Measurements from ENCODE around the gene SLC15A5. TPM values are rescaled to one million over a fixed set of nuclear protein-coding genes. Genes with fewer than 3 reads are reported as not detected.

The SLC15A5 gene
- total RNA-seq, 1 donor = not detected

DNA sequence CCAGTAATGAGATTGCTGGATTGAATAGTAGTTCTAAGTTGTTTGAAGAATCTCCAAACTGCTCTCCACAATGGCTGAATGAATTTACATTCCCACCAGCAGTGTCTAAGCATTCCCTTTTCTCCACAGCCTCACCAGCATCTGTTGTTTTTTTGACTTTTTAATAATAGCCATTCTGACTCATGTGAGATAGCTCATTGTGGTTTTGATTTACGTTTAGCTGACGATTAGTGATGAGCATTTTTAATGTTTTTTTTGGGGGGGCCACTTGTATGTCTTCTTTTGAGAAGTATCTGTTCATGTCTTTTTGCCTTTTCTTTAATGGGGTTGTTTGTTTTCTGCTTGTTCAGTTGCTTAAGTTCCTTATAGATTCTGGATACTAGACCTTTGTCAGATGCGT lies 8.1 kb upstream of the SLC15A5 start:
- Histone ChIP-seq H3K27me3 (ENCODE audit: insufficient read depth, low read length) (no peaks in the 10 kb centered on the region), H3K4me1 (ENCODE audit: insufficient read depth, low read length) (no peaks in the 10 kb centered on the region), H3K4me3 (ENCODE audit: low read length) (no peak overlapping the region), H3K9me3 (ENCODE audit: low read depth, low read length) (no peaks in the 10 kb centered on the region)

DNA sequence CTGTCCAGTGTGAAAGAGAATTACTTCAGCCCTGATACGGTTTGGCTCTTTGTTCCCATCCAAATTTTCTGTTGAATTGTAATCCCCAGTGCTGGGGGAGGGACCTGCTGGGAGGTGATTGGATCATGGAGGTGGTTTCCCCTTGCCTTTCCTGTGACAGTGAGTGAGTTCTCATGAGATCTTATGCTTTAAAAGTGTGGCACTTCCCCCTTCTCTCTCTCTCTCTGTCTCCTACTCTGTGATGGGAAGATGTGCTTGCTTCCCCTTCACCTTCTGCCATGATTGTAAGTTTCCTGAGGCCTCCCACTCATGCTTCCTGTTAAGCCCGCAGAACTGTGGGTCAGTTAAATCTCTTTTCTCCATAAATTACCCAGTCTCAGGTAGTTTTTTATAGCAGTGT lies 5.5 kb upstream of the SLC15A5 start:
- no peaks in the 10 kb centered on the region for H3K9me3 ChIP-seq (ENCODE audit: low read depth, low read length)
- H3K4me3 ChIP-seq (ENCODE audit: low read length) = no peak overlapping the region
- H3K4me1 ChIP-seq (ENCODE audit: insufficient read depth, low read length) = no peaks in the 10 kb centered on the region
- H3K27me3 ChIP-seq (ENCODE audit: insufficient read depth, low read length) = no peaks in the 10 kb centered on the region

DNA sequence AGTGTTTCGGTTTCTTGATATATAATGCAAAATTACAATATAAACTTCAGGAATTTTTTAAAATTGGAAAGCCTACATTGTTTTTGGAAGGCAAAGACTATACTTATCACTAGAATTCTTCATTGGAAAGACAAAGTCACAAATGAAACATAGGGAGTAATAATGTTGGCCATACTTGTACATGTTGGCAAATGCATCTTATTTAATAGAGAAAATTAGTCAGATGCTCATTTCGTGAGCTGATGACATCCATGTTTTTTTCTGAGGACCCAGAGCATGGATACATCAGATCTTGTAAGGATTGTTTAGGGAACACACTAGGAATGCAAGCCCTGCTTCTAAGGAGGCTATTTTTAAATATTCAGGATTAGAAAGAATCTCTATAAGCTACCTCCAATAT lies 4.6 kb upstream of the SLC15A5 start:
- H3K9me3 ChIP-seq (ENCODE audit: low read depth, low read length) = no peaks in the 10 kb centered on the region
- H3K4me3 ChIP-seq (ENCODE audit: low read length) = no peak overlapping the region
- H3K4me1 ChIP-seq (ENCODE audit: insufficient read depth, low read length) = no peaks in the 10 kb centered on the region
- H3K27me3 ChIP-seq (ENCODE audit: insufficient read depth, low read length) = no peaks in the 10 kb centered on the region

DNA sequence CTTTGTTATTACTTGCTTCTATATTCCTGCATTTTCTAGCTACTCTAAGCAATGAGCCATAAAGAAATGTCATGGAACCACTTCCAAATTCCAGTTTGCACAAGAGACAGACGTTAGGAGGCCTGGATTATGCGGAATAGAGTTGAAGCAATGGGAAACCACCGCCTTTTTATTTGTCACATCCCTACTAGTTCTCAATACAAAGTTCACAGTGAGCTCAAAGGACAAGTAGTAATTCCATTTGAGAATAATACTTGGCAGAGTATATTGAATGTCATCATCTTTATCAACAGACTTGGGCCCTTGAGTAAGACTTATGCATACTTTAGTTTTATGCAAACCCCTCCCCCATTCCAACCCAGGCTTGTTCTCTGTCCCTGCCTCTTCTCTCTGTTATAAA lies 3.7 kb upstream of the SLC15A5 start:
- Histone ChIP-seq H3K27me3 (ENCODE audit: insufficient read depth, low read length) (no peaks in the 10 kb centered on the region), H3K9me3 (ENCODE audit: low read depth, low read length) (no peaks in the 10 kb centered on the region), H3K4me3 (ENCODE audit: low read length) (no peak overlapping the region), H3K4me1 (ENCODE audit: insufficient read depth, low read length) (no peaks in the 10 kb centered on the region)

DNA sequence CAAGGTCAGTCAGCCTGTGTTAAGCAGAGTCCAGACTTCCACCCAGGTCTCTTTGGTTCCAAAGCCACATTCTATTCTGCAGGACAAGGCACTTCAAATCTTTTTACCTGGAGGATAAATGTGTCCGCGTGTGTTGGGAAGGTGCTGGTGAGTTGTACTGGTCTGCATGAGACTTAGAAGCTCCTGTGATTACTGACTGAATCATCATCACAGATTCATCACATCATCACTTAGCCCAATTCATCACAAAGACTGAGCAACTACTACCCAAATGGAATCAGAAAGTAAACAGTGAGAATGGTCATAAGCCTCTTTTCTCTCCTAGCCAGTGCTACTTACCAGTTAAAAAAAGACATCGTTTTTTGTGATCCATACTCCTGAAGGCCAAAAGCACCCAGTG lies 5.3 kb downstream of the SLC15A5 start:
- Histone ChIP-seq H3K4me3 (ENCODE audit: low read length) (no peak overlapping the region), H3K27me3 (ENCODE audit: insufficient read depth, low read length) (no peaks in the 10 kb centered on the region), H3K9me3 (ENCODE audit: low read depth, low read length) (no peaks in the 10 kb centered on the region), H3K4me1 (ENCODE audit: insufficient read depth, low read length) (no peaks in the 10 kb centered on the region)

DNA sequence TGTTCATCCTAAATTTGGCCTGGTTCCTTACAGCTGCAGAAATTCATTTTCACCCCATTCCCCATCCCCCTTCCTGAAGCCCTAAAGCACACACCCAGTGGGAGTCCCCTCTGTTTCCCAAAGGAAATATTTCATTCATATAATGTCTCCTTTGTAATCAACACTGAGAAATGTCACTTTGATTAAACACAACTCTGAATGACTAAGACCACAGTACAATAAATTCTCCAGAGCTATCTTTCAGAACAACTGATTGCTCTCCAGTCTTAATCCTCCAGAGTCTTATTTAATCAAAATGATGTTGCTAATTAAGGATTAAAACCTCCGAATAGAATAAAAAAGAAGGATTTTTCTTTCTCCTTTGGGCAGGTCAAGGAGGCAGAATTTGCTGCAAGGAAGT lies 6.4 kb downstream of the SLC15A5 start:
- Histone ChIP-seq H3K4me1 (ENCODE audit: insufficient read depth, low read length) (no peaks in the 10 kb centered on the region), H3K9me3 (ENCODE audit: low read depth, low read length) (no peaks in the 10 kb centered on the region), H3K4me3 (ENCODE audit: low read length) (no peak overlapping the region)

DNA sequence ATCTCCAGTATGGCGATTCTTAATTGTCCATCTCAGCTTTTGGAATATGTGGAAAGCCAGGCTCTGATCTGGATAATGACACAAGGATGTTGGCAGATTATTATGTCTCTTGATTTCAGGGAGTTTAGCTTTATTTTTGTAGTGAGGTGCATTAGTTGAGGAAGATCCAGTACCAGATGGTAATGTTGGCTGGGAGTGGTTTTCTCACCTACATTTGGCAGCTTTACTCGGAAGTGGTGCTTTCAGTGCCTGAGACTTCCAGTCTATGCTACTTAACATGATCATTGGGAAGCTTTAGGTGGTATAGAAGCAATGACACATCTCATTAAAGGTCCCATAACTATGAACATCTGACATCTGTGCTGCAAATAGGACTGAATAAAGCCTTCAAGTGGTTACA lies 7.5 kb downstream of the SLC15A5 start:
- Histone ChIP-seq H3K4me3 (ENCODE audit: low read length) (no peak overlapping the region), H3K9me3 (ENCODE audit: low read depth, low read length) (no peaks in the 10 kb centered on the region), H3K27me3 (ENCODE audit: insufficient read depth, low read length) (no peaks in the 10 kb centered on the region), H3K4me1 (ENCODE audit: insufficient read depth, low read length) (no peaks in the 10 kb centered on the region)

More for the DNA sequence above, 6.4 kb downstream of the SLC15A5 start:
- H3K27me3 ChIP-seq (ENCODE audit: insufficient read depth, low read length) = no peaks in the 10 kb centered on the region

DNA sequence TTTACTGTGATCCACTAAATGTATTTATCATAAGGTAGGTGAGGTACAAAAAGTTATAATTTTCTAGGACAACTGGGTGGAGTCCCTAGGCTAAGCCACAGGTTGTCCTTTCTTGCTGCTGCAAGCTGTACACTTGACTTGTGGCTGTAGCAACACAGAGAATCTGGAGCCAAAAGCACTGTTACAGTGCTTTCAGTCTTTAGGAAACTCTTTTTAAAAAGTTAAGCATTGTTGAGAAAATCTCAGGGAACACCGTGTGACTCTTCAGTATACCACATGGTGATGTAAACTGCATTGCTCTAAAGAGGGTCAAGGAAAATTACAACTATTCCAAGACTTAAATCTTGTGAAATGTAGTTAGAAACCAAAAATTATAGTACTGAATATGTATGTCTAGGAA lies 11.4 kb downstream of the SLC15A5 start:
- no peaks in the 10 kb centered on the region for H3K9me3 ChIP-seq (ENCODE audit: low read depth, low read length)
- H3K4me1 ChIP-seq (ENCODE audit: insufficient read depth, low read length) = no peaks in the 10 kb centered on the region
- no peaks in the 10 kb centered on the region for H3K27me3 ChIP-seq (ENCODE audit: insufficient read depth, low read length)

DNA sequence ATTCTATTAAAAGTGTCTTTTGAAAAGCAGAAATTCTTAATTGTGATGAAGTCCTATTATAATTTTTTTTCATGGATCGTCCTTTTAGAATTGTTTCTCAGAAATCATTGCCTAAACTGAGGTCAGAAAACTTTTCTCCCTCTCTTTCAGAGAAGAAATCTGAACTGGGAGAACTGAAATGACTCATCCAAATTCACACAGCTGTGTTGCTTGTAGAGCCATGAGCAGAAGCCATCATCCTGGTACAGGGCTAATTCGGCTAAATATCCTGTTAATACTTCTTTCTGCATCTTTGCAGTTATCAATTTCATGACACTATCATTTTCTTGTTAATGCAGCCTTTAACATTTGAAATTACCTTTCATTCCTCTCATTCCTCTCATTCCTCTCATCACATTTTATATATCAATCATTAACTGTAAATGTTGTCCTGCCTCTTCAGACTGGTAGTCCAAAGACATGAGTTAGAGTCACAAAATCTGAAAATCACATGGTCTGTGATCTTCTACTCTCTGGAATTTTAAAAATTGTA lies 15.5 kb downstream of the SLC15A5 start:
- H3K4me1 ChIP-seq (ENCODE audit: insufficient read depth, low read length) = no peaks in the 10 kb centered on the region
- H3K4me3 ChIP-seq (ENCODE audit: low read length) = no peak overlapping the region
- no peaks in the 10 kb centered on the region for H3K27me3 ChIP-seq (ENCODE audit: insufficient read depth, low read length)
- no peaks in the 10 kb centered on the region for H3K9me3 ChIP-seq (ENCODE audit: low read depth, low read length)

More for the DNA sequence above, 11.4 kb downstream of the SLC15A5 start:
- no peak overlapping the region for H3K4me3 ChIP-seq (ENCODE audit: low read length)

DNA sequence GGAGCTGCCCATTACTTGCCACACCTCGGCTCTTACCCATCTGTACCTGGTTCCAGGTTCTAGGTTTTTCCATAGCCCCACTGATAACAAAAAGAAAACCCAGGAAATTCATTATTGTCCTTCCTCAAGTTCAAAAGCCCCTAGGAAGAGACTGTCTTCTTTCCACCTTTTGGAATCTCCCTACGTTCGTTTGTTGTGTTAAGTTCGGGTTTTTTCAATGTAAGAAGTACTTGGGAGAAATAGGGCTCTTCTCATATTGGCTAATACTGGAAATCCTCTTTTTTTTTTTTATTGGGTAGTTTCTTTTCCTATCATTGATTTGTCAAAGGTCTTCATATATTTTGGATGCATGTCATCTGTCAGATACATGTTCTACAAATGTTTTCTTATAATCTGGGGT lies 17.3 kb downstream of the SLC15A5 start:
- Histone ChIP-seq H3K9me3 (ENCODE audit: low read depth, low read length) (no peaks in the 10 kb centered on the region), H3K4me1 (ENCODE audit: insufficient read depth, low read length) (no peaks in the 10 kb centered on the region), H3K4me3 (ENCODE audit: low read length) (no peak overlapping the region), H3K27me3 (ENCODE audit: insufficient read depth, low read length) (no peaks in the 10 kb centered on the region)

DNA sequence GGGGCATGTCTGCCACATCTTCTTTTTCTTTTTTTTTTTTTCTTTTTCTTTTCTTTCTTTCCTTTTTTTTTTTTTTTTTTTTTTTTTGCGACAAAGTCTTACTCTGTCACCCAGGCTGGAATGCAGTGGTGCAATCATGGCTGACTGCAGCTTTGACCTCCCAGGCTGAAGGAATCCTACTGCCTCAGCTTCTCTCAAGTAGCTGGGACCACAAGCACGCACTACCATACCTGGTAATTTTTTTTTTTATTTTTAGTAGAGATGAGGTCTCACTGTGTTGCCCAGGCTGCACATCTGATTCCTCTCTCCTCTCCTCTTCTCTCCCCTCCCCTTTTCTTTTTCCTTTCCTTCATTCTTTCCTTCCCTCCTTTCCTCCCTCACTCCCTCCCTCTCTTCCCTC lies 18.5 kb downstream of the SLC15A5 start:
- Histone ChIP-seq H3K27me3 (ENCODE audit: insufficient read depth, low read length) (no peaks in the 10 kb centered on the region), H3K4me1 (ENCODE audit: insufficient read depth, low read length) (no peaks in the 10 kb centered on the region), H3K4me3 (ENCODE audit: low read length) (no peak overlapping the region)

DNA sequence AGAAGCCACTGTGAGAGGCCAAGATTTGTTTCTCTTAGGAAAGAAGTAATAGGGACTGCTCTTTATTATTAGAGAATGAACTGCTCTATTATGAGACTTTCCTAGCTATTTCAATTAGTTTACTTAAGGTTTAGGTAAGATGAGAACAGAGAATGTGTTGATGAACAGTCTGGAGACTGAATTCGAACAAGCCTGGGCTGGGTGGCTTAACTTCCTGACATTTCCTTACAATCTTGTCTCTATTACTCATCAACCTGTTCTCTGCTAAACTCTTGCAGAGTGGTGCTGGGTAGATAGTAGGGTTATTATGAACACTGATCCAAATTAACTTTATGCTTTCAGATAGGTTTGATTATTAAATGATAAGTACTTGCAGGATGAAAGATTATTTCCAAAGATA lies 31.2 kb downstream of the SLC15A5 start:
- no peaks in the 10 kb centered on the region for H3K9me3 ChIP-seq (ENCODE audit: low read depth, low read length)
- no peak overlapping the region for H3K4me3 ChIP-seq (ENCODE audit: low read length)
- no peaks in the 10 kb centered on the region for H3K27me3 ChIP-seq (ENCODE audit: insufficient read depth, low read length)
- H3K4me1 ChIP-seq (ENCODE audit: insufficient read depth, low read length) = no peaks in the 10 kb centered on the region

More for the DNA sequence above, 18.5 kb downstream of the SLC15A5 start:
- no peaks in the 10 kb centered on the region for H3K9me3 ChIP-seq (ENCODE audit: low read depth, low read length)

DNA sequence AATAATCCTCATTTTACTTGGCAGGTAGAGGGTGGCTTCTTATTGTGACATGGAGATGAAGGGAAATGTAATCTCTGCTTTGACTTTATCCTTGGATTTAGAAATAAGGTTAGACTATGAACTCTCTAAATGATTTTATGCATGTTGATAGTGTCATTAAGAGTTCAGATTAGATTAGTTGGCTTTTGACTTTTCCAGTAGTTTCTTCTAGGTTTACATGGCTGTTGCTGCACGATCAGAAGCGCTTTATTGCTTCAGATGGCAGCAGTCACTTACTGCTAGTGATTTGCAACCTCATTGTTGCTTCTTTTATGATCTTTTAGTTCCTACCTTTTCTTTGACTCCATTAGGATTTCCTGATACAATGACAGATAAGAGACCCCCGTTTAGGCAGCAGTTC lies 32.3 kb downstream of the SLC15A5 start:
- H3K27me3 ChIP-seq (ENCODE audit: insufficient read depth, low read length) = no peaks in the 10 kb centered on the region
- no peak overlapping the region for H3K4me3 ChIP-seq (ENCODE audit: low read length)

DNA sequence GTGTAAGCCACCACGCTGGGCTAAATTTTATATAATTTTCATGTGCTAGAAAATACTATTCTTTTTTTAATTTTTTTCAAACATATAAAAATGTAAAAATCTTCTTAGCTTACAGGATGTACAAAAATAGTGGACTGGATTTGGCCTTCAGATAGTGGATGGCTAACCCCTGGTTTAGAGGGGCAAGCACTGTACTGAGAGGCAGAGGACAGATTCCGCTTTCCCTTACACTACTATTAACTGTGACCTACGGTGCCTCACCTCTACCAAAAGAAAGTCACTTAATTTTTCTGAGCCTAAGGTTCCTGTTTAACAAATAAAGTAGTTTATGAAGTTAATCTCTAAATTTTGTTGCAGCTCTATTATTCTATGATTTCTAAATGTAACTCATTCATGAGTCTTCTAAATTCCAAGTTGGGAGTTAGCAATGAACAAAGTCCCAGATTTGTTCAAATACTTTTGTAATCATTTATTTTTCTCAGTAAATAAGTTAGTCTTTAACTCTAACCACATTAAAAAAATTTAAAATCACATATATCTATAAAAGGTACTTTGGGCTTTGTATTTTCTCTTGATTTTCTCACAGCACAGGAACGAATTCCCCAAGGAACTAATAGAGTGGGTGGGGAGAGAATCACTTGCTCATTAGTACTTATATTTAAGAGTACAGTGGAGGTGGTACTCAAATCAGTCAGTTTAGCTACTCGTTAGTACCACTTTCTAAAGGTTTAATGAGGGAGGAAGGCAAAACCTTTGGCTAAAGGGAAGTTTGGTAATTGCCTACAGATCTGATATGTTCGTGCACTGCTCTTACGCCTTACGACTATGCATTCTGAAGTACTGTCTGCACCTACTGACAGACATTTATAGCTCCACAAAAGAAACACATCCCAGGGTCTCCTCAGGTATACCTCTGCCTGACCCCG lies 33.7 kb downstream of the SLC15A5 start:
- Histone ChIP-seq H3K4me1 (ENCODE audit: insufficient read depth, low read length) (no peaks in the 10 kb centered on the region), H3K4me3 (ENCODE audit: low read length) (no peak overlapping the region), H3K9me3 (ENCODE audit: low read depth, low read length) (no peaks in the 10 kb centered on the region), H3K27me3 (ENCODE audit: insufficient read depth, low read length) (no peaks in the 10 kb centered on the region)

More for the DNA sequence above, 32.3 kb downstream of the SLC15A5 start:
- no peaks in the 10 kb centered on the region for H3K4me1 ChIP-seq (ENCODE audit: insufficient read depth, low read length)
- no peaks in the 10 kb centered on the region for H3K9me3 ChIP-seq (ENCODE audit: low read depth, low read length)

DNA sequence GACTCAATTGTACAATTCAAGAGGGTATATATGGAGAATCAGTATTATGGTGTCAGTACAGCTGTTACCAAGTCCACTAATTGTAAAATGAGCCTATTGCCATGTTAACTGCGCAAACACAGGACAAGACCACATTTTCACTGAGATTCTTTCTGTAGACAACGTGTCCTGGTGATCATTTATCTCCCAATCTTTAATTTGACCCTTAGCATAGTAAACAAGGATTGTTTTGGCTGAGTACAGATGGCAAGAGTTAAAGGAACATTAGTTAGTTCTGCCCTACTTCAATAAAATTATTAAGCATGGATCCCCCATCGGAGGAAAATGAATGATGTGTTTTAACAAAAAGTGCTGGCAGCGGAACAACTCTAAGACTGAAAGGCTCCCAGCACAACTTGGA lies 36.1 kb downstream of the SLC15A5 start:
- no peak overlapping the region for H3K4me3 ChIP-seq (ENCODE audit: low read length)
- no peaks in the 10 kb centered on the region for H3K27me3 ChIP-seq (ENCODE audit: insufficient read depth, low read length)
- H3K9me3 ChIP-seq (ENCODE audit: low read depth, low read length) = no peaks in the 10 kb centered on the region
- H3K4me1 ChIP-seq (ENCODE audit: insufficient read depth, low read length) = no peaks in the 10 kb centered on the region

DNA sequence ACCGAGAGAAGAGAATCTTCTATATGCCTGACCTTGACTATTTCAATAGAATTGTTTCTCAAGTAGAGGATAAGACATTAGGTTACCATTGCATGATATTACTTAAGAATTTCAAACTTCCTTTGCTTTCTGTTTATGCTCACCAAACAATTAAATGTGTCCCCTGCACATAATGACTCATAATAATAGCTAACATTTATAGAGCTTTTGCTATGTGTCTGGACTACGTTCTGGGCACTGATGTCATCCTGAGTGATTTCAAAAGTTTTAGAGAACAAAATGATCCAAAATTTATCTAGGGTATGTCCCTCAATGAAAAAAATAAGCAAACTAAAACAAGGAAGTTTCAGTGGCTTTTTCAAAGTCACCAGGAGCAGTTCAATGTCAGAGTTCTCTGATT lies 38.8 kb downstream of the SLC15A5 start:
- H3K27me3 ChIP-seq (ENCODE audit: insufficient read depth, low read length) = no peaks in the 10 kb centered on the region
- no peaks in the 10 kb centered on the region for H3K4me1 ChIP-seq (ENCODE audit: insufficient read depth, low read length)
- H3K9me3 ChIP-seq (ENCODE audit: low read depth, low read length) = no peaks in the 10 kb centered on the region
- H3K4me3 ChIP-seq (ENCODE audit: low read length) = no peak overlapping the region
